Glutamatergic neuron (in vitro differentiated cells): ENCODE measurements around the gene GLCCI1. TPM values are rescaled to one million over a fixed set of nuclear protein-coding genes. Genes with fewer than 3 reads are reported as not detected.

Experiments
- DNase-seq: peaks from one replicate; pipeline ENCODE4 v3.0.0; 2022
- H3K27ac Mint-ChIP-seq: one replicate; pipeline ENCODE4 v1.8.0; 2020; ENCODE audit warnings: mild to moderate bottlenecking, mixed read lengths, inconsistent platforms; ENCODE audit not compliant: unreplicated experiment
- H3K27me3 Mint-ChIP-seq: one replicate; pipeline ENCODE4 v1.8.0; 2020; ENCODE audit warnings: mild to moderate bottlenecking, moderate library complexity, mixed read lengths, inconsistent platforms; ENCODE audit not compliant: unreplicated experiment
- H3K36me3 Mint-ChIP-seq: one replicate; pipeline ENCODE4 v1.8.0; 2020; ENCODE audit warnings: mild to moderate bottlenecking, mixed read lengths, inconsistent platforms; ENCODE audit not compliant: unreplicated experiment
- H3K4me1 Mint-ChIP-seq: one replicate; pipeline ENCODE4 v1.8.0; 2020; ENCODE audit warnings: mild to moderate bottlenecking, low read depth, mixed read lengths, inconsistent platforms; ENCODE audit not compliant: unreplicated experiment
- H3K4me3 Mint-ChIP-seq: one replicate; pipeline ENCODE4 v1.8.0; 2020; ENCODE audit warnings: mild to moderate bottlenecking, mixed read lengths, inconsistent platforms; ENCODE audit not compliant: unreplicated experiment
- H3K9me3 Mint-ChIP-seq: one replicate; pipeline ENCODE4 v1.8.0; 2020; ENCODE audit warnings: mild to moderate bottlenecking, moderate library complexity, mixed read lengths, inconsistent platforms; ENCODE audit not compliant: unreplicated experiment
- total RNA-seq: library from RNA; stranded (reverse); fragmentation: NEBNext Ultra II Directional; extraction: Animal tissue kit (Norgen Biotek cat#: 25700); gene quantifications from one replicate; pipeline ENCODE4 v1.2.1, GENCODE V29; 2021; ENCODE audit not compliant: unreplicated experiment
- TF ChIP-seq, protein P1 (sequence below): fragments of 200-600 bp; sonication (generic); IDR thresholded peaks from one replicate; pipeline ENCODE4 v1.5.0; 2021; ENCODE audit not compliant: partially characterized antibody, unreplicated experiment

The GLCCI1 gene
- total RNA-seq, 1 donor from 2014 or later: 30.7 TPM

DNA sequence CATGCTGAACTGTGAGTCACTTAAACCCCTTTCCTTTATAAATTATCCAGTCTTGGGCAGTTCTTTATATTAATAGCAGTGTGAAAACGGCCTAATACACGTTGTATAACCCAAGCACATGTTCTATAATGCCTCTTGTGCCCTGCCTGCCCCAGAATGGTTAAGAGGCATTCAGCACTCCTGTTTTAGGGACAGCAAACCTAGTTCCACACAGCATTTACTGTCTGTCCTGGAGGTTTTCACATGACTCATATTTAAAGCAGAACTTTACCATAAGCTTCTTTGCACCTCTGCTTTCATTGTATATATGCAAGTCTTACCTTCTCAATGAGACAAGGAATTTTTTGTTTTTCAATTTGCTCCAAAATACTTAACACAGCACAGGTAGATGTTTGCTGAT, 148.6 kb downstream of the GLCCI1 start:
- TF ChIP-seq, protein P1, sequence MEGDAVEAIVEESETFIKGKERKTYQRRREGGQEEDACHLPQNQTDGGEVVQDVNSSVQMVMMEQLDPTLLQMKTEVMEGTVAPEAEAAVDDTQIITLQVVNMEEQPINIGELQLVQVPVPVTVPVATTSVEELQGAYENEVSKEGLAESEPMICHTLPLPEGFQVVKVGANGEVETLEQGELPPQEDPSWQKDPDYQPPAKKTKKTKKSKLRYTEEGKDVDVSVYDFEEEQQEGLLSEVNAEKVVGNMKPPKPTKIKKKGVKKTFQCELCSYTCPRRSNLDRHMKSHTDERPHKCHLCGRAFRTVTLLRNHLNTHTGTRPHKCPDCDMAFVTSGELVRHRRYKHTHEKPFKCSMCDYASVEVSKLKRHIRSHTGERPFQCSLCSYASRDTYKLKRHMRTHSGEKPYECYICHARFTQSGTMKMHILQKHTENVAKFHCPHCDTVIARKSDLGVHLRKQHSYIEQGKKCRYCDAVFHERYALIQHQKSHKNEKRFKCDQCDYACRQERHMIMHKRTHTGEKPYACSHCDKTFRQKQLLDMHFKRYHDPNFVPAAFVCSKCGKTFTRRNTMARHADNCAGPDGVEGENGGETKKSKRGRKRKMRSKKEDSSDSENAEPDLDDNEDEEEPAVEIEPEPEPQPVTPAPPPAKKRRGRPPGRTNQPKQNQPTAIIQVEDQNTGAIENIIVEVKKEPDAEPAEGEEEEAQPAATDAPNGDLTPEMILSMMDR: no peak
- H3K36me3 Mint-ChIP-seq: peaks cover 3% of the 10 kb centered on the region
- H3K9me3 Mint-ChIP-seq: no peaks in the 10 kb centered on the region
- no peak overlapping the region for H3K27ac Mint-ChIP-seq
- no peak for DNase-seq
- no peak overlapping the region for H3K4me3 Mint-ChIP-seq
- no peaks in the 10 kb centered on the region for H3K4me1 Mint-ChIP-seq
- no peaks in the 10 kb centered on the region for H3K27me3 Mint-ChIP-seq

DNA sequence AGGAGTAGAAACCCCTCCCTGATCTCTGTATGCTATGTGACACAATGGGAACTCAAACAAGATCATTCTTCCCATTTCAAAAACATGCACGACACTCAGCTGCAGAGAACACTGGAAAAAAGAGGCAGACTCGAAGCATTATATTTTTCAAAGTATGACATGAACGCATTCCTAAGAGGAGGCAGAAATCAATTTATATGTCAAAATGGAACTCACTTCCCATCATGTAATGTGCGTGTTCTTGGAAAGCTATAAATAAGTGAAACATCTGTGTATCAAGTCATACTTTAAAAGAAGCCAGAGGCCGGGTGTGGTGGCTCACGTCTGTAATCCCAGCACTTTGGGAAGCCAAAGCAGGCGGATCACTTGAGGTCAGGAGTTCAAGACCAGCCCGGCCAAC, 150.7 kb downstream of the GLCCI1 start:
- Mint-ChIP-seq H3K27ac (no peak overlapping the region), H3K36me3 (peaks cover 3% of the 10 kb centered on the region), H3K4me3 (no peak overlapping the region), H3K4me1 (no peaks in the 10 kb centered on the region), H3K9me3 (no peaks in the 10 kb centered on the region), H3K27me3 (no peaks in the 10 kb centered on the region)
- no peak for DNase-seq
- TF ChIP-seq, protein P1: no peak

GRCh38 chr7:8120390-8121058, 151.9 kb downstream of the GLCCI1 start:
- H3K9me3 Mint-ChIP-seq: no peaks in the 10 kb centered on the region
- no peak for DNase-seq
- peaks cover 4% of the 10 kb centered on the region for H3K27me3 Mint-ChIP-seq
- TF ChIP-seq, protein P1: no peak
- H3K27ac Mint-ChIP-seq: no peak overlapping the region
- H3K4me1 Mint-ChIP-seq: no peaks in the 10 kb centered on the region
- H3K36me3 Mint-ChIP-seq: no peaks in the 10 kb centered on the region
- no peak overlapping the region for H3K4me3 Mint-ChIP-seq

GRCh38 chr7:8121243-8121642, 152.6 kb downstream of the GLCCI1 start:
- Mint-ChIP-seq H3K27ac (no peak overlapping the region), H3K4me3 (no peak overlapping the region), H3K9me3 (peaks cover 1% of the 10 kb centered on the region), H3K4me1 (no peaks in the 10 kb centered on the region), H3K27me3 (peaks cover 4% of the 10 kb centered on the region), H3K36me3 (no peaks in the 10 kb centered on the region)
- TF ChIP-seq, protein P1: no peak
- DNase-seq: no peak

GRCh38 chr7:8125680-8126444, 157.3 kb downstream of the GLCCI1 start:
- DNase-seq: no peak
- Mint-ChIP-seq H3K4me1 (no peaks in the 10 kb centered on the region), H3K27ac (no peak overlapping the region), H3K9me3 (peaks cover 1% of the 10 kb centered on the region), H3K27me3 (peaks cover 4% of the 10 kb centered on the region), H3K36me3 (no peaks in the 10 kb centered on the region), H3K4me3 (no peak overlapping the region)
- TF ChIP-seq, protein P1: no peak
